Activated effector memory CD4-positive, alpha-beta T cell treated with anti-CD3 and anti-CD28 coated beads, Interleukin-2, amount 50 U/mL, for 16 hours (primary cell): Measurements from ENCODE around the gene CREG1.

Experiments
- DNase-seq: peaks from one replicate; pipeline ENCODE4 v3.0.0-alpha.2; 2020

CREG1 gene

GRCh38 chr1:167502719-167503462 is 50.7 kb downstream of the CREG1 start:
- no peak for DNase-seq

- DNase-seq: no peak
These were observed 51.4 kb downstream of the CREG1 start for GRCh38 chr1:167502192-167502551.

- DNase-seq: peak; percentile 83
These were observed 51.9 kb downstream of the CREG1 start for GRCh38 chr1:167501515-167502191.

GRCh38 chr1:167500283-167500860 is 53.2 kb downstream of the CREG1 start:
- no peak for DNase-seq

- no peak for DNase-seq
These were observed 53.9 kb downstream of the CREG1 start for GRCh38 chr1:167499664-167500101.

GRCh38 chr1:167499106-167499505 is 54.5 kb downstream of the CREG1 start:
- no peak for DNase-seq

- no peak for DNase-seq
These were observed 56.6 kb downstream of the CREG1 start for GRCh38 chr1:167496797-167497619.

GRCh38 chr1:167493372-167493771 is 60.2 kb downstream of the CREG1 start:
- no peak for DNase-seq

GRCh38 chr1:167492481-167492910 is 61.1 kb downstream of the CREG1 start:
- peak; percentile 77 for DNase-seq

- no peak for DNase-seq
These were observed 61.7 kb downstream of the CREG1 start for GRCh38 chr1:167491586-167492461.
